GM23248 (cell line): Measurements from ENCODE around the gene ACTN4.

Experiments
- EZH2 ChIP-seq: fragments of 200-600 bp; sonication (generic); IDR thresholded peaks from 2 replicates; pipeline ENCODE4 v1.6.1; 2018; ENCODE audit warnings: antibody characterized with exemption, mild to moderate bottlenecking; ENCODE audit not compliant: insufficient read depth, poor library complexity, severe bottlenecking
- EZH2phosphoT487 ChIP-seq: fragments of 200-600 bp; sonication (generic); IDR thresholded peaks from 2 replicates; pipeline ENCODE4 v1.6.1; 2018; ENCODE audit warnings: antibody characterized with exemption, moderate library complexity, mild to moderate bottlenecking, low read depth; ENCODE audit not compliant: insufficient read depth

GRCh38 chr19:38629568-38629967, 17.9 kb upstream of the ACTN4 start:
- no peak for TF ChIP-seq EZH2
- TF ChIP-seq EZH2phosphoT487: no peak
